HG02763 (cell line): ENCODE measurements around the gene EFCAB7.

Experiments used
- ATAC-seq: cut with Tn5 transposase; IDR thresholded peaks from one replicate; pipeline ENCODE4 v1.9.1; 2021; ENCODE audit warnings: mild to moderate bottlenecking, moderate library complexity; ENCODE audit not compliant: unreplicated experiment

Gene EFCAB7

GRCh38 chr1:63601463-63601862 is 78.1 kb downstream of the EFCAB7 start:
- ATAC-seq, result no peak

- ATAC-seq, result no peak
These were observed 78.6 kb downstream of the EFCAB7 start for GRCh38 chr1:63601912-63602311.

- no peak for ATAC-seq
These were observed 79.3 kb downstream of the EFCAB7 start for GRCh38 chr1:63602629-63603028.

- no peak for ATAC-seq
These were observed 80.5 kb downstream of the EFCAB7 start for GRCh38 chr1:63603810-63604209.

GRCh38 chr1:63607322-63607721 is 84.0 kb downstream of the EFCAB7 start:
- no peak for ATAC-seq

GRCh38 chr1:63611231-63611630 is 87.9 kb downstream of the EFCAB7 start:
- ATAC-seq, result no peak

GRCh38 chr1:63612564-63612963 is 89.2 kb downstream of the EFCAB7 start:
- ATAC-seq, result no peak

- ATAC-seq, result no peak
These were observed 89.6 kb downstream of the EFCAB7 start for GRCh38 chr1:63612971-63613370.

- ATAC-seq, result no peak
These were observed 92.6 kb downstream of the EFCAB7 start for GRCh38 chr1:63615768-63616420.

- no peak for ATAC-seq
These were observed 94.1 kb downstream of the EFCAB7 start for GRCh38 chr1:63617450-63617849.

GRCh38 chr1:63618011-63618410 is 94.7 kb downstream of the EFCAB7 start:
- ATAC-seq, result no peak

GRCh38 chr1:63619558-63619957 is 96.2 kb downstream of the EFCAB7 start:
- no peak for ATAC-seq

- no peak for ATAC-seq
These were observed 97.3 kb downstream of the EFCAB7 start for GRCh38 chr1:63620671-63621070.

- ATAC-seq, result no peak
These were observed 97.8 kb downstream of the EFCAB7 start for GRCh38 chr1:63621075-63621474.

- ATAC-seq, result no peak
These were observed 98.4 kb downstream of the EFCAB7 start for GRCh38 chr1:63621698-63622097.
